ENCODE results near the gene RTN4RL1.

Gene RTN4RL1

GRCh38 chr17:1978396-1978949, 46.7 kb downstream of the RTN4RL1 start:
- in situ Hi-C loops (cut with MboI; ENCODE audit: low sequenced_read_pairs), result no loop called here

DNA sequence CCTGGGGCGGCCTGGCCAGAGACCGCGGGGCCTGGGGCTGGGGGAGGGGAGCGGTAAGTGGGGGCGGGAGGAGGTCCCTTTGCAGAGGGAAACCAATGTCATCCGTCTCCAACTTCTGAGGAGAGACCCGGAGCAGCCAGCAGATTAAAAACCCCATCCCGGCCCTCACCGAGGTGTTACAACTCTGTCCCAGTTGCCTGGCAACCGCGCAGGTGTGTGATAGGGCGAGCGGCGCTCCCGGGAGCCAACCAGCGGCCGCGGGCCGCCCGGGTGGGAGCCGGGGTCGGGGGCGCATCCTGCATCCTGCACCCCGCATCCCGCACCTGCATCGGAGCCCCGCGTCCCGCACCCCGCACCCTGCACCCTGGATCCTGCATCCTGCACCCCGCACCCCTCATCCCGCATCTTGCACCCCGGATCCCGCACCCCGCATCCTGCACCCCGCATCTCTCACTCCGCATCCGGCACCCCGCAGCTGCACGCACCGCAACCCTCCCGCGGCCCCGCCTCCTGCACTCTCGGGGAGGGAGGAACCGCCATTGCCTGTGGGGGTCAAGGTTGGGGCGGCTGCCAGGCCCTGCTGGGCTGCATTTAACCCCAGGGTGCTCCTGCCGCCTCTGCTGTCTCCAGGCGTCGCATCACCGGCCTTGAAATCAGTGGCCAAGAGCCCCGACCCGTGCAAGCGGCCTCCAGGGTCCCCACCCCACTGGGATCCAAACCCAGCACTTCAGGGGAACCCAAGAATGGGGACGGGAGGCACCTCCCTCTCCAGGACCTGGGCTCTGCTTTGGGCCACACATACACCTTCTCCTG, 47.3 kb downstream of the RTN4RL1 start:
- in situ Hi-C loops (cut with MboI; ENCODE audit: low sequenced_read_pairs), result no loop called here

DNA sequence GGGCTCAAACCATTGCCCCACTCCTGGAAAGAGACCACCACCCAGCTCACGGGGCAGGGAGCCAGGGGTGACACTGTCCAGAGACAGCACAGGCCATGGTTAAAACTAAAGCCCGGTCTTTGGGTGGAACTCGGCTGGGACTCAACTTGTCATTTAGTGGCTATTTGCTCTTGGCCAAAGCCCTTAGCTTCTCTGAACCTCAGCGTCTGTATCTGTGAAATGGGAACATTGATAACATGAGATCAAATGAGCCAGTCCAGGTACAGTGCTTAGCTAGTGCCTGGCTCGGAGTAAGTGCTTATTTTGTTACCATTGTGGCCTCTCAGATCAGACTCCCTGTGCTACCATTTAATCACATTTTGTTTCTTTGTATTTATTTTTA, 48.5 kb downstream of the RTN4RL1 start:
- in situ Hi-C loops (cut with MboI; ENCODE audit: low sequenced_read_pairs), result no loop called here

GRCh38 chr17:1976000-1976682, 49.0 kb downstream of the RTN4RL1 start:
- in situ Hi-C loops (cut with MboI; ENCODE audit: low sequenced_read_pairs), result no loop called here

DNA sequence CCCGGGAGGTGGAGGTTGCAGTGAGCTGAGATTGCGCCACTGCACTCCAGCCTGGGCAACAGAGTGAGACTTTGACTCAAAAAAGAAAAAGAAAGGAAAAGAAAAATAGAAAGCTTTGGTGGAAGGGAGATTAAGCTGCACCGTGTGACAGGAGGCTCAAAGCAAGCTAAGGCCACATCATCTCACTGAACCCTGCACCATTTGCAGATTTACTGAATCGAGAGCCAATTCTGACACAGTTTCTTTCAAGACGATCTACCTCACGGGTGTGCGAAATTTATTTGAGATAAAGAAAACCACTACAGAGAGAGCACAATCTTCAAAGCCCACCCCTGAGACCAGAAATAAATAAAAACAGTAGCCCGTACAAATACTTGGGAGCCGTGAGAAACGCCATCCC, 49.6 kb downstream of the RTN4RL1 start:
- in situ Hi-C loops (cut with MboI; ENCODE audit: low sequenced_read_pairs), result no loop called here

DNA sequence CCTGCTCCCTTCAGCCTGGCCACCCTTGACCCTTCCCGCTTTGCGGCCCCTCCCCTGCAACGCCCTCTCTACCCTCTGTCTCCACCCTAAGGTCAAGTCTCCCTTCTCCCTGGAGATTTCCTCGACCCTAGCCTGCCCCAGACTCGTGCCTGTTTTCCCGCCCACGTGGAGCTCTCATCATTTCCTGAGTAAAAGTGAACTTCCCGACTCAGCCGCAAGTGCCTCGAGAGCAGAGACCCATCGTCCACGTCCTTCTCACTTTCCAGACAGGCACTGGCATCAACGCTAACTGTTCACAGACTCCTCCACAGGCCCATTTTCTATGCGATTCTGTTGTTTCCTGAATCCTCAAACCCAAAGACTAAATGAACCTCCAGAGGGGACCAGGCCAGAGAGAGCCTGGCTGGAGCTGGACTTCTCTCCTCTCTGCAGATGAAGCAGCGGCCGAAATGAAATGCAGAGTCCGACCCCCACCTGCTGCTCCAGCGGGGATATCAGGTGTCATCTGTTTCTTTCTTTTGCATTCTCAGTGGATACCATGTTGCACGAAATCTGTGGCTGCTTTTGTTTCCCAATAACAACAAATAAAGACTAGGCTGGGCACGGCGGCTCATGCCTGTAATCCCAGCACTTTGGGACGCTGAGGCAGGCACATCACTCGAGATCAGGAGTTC, 52.5 kb downstream of the RTN4RL1 start:
- in situ Hi-C loops (cut with MboI; ENCODE audit: low sequenced_read_pairs), result no loop called here

DNA sequence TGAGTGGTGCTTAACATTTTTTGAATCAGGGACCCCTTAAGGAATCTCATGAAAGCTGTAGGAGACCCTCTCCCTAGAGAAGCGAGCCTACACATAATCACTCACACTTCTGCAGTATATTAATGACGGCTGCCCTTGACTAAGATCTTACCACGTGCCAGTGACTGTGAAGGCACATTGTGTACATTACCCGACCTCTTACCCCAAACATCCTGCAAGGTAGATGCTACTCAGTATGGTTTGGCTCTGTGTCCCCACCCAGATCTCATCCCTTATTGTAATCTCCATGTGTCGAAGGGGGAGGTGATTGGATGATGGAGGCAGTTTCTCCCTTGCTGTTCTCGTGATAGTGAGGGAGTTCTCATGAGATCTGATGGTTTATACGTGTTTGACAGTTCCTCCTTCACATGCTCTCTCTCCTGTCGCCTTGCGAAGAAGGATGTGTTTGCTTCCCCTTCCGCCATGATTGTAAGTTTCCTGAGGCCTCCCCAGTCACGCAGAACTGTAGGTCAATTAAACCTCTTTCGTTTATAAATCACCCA, 54.2 kb downstream of the RTN4RL1 start:
- in situ Hi-C loops (cut with MboI; ENCODE audit: low sequenced_read_pairs), result no loop called here

GRCh38 chr17:1969712-1970111, 55.4 kb downstream of the RTN4RL1 start:
- in situ Hi-C loops (cut with MboI; ENCODE audit: low sequenced_read_pairs), result no loop called here

DNA sequence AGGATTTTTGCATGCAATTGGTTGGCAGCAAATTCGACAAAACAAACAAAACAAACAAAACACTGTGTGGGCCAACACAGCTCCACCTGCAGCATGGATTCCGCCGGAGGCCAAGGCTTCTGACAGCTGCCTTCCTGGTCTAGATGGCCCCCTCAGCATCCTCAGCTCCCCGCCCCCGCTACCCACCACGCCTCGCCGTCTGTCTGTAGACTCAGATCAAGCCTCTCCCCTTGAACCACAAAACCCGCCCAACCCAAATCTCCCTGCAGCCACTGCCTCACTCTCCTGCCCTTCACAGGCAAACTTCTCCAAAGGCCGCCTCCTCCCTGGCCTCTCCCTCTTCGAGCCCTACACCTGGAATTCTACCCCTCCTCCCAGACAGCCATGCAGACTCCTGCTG, 57.9 kb downstream of the RTN4RL1 start:
- in situ Hi-C loops (cut with MboI; ENCODE audit: low sequenced_read_pairs), result no loop called here

DNA sequence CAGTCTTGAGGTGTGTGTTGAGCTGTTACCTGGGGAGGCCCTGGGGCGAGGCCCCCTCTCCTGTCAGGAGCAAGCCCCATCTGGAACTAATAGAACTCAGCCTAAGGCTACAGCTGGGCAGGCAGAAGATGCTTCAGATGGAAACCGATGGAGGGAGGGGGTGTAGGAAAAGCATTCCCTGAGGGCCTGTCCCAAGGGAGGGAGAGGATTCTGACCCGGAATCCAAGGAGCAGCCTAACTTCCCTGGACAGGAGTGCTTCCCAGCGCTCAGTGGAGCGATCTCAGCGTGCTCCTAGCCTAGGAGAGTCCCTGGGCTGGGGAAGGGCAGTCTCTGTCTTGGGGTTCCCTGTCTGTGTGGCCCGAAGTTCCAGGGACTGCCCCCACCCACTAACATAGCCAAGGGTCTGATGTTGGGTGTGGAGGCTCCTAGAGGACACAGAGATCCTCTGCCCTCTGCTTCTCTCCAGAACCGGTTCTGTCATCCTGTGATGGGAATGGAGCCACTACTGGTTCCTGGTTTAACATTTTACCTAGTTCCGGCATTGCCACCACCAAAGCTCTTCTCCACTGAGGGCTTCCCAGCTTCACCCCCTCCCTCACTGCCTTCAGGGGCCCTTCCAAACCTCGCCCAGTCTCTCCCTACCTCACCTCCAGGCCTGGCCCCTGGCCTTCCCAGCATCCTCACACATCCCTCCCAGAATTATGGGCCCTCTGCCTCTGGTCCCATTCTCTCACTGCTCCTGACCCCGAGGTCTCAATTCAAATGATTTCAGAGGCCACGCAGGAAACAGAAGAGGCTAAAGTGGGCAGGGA, 58.7 kb downstream of the RTN4RL1 start:
- in situ Hi-C loops (cut with MboI; ENCODE audit: low sequenced_read_pairs), result no loop called here

- in situ Hi-C loops (cut with MboI; ENCODE audit: low sequenced_read_pairs), result no loop called here
These were observed 59.4 kb downstream of the RTN4RL1 start for GRCh38 chr17:1965556-1966273.

DNA sequence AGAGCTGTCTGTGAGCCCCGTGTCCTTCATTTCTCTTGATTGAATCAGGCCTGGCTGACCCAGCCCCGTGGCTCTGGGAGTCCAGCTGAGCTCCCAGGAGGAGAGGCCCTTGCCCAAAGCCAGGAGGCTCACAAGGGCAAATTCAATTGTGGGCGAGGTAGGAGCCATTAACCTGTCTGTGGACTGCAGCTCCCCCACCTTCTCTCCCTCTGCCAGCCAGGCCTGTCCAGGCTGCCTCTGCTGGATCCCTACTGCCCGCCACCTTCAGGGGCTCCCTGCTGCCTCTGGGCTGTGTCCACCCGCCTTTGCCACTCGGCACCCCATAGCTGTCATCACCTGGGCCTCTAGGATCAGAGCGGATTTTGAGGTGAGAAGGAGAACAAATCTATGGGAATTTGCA, 61.9 kb downstream of the RTN4RL1 start:
- in situ Hi-C loops (cut with MboI; ENCODE audit: low sequenced_read_pairs), result no loop called here

DNA sequence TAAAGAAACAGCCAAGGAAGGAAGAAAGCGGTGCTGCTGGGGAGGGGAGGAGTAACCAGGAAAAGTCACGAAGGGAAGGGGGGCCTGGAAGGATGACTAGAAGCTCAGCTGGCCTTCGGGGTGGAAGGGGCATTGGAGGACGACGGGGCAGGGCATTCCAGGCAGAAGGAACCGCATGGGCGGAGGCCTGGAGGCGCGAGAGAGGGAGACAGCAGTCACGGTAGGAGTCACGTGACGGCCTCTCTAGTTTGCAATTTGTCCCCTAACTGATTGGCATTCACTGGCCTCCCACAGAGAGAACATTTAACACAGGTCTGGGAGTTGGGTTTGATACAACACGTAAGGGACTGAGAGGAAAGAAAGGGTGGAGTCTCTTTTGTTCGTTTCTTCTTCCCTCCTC, 63.9 kb downstream of the RTN4RL1 start:
- in situ Hi-C loops (cut with MboI; ENCODE audit: low sequenced_read_pairs), result no loop called here

DNA sequence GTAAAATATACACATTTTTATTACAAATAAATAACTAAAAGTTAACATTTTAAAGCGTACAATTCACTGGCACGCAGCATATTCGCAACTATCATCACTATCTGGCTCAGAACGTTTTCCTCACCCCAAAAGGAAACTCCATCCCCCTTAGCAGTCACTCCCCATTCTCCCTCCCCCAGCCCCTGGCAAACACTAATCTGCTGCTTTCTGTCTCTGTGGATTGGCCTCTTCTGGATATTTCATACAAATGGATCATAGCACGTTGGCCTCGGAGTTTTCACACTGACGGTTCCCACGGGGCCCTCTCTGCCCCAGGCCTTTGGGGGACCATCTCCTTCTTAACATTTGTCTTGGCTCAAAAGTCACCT, 64.6 kb downstream of the RTN4RL1 start:
- in situ Hi-C loops (cut with MboI; ENCODE audit: low sequenced_read_pairs), result no loop called here

DNA sequence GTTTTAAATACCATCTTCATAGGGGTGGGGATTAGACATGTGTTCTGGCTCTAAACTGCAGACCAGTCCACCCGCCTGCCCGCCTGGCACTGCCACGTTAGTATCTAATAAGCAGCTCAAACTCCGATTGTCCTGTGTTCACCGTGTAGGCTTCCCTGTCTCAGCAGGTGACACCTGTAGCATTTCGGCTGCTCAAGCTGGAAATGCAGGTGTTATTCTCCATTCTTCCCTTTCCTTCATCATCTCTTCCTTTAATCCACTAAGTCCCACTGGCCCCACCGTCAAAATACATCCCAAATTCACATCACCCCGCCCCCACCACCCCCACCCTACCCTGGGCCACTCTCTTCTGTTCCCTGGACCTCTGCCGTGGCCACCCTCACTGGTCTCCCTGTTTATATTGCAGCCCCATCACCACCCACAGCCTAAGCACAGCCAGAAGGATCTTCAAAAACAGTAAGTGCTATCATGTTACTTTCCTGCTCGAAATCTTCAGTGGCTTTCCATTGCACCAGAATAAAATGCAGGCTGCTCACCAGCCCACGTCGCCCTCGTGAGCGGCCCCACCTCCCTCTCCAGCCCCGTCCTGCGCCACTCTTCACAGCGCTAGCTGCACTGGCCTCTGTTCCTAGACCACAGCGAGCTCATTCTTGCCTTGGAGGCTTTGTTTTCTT, 65.1 kb downstream of the RTN4RL1 start:
- in situ Hi-C loops (cut with MboI; ENCODE audit: low sequenced_read_pairs), result no loop called here

DNA sequence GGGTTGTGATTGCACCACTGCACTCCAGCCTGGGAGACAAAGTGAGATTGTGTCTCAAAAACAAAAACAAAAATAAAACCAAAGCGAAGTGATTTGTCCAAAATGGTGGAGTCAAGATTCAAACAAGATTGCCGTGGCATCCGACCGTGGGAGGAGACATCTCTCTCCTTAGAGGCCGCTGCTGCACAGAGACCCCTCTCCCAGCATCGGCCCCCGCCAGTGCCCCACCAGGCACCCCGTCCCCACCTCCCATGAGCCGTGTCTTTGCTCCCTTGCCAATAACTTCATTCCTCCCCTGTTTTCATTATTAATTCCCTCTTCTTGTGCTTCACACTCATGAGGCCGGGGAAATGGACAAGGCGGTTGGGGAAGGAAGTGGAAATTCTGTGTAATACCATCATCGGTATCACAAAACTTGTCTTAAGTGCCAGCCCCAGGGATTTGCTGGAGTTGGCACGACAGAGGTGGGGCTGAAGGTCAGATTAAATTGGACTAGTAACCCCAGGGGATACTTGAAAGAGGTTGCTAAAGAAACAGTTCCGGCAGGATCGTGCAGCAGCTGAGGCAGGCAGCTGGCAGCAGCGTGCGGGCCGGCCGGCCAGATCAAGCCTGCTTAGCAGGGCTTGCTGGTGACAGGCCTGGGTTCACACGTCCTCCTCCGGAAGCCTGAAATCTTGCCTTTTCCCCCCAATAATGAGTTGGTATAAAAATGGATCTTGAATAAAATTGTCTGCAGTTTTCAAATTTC, 66.8 kb downstream of the RTN4RL1 start:
- in situ Hi-C loops (cut with MboI; ENCODE audit: low sequenced_read_pairs), result no loop called here

- in situ Hi-C loops (cut with MboI; ENCODE audit: low sequenced_read_pairs), result no loop called here
These were observed 68.1 kb downstream of the RTN4RL1 start for GRCh38 chr17:1957037-1957436.

DNA sequence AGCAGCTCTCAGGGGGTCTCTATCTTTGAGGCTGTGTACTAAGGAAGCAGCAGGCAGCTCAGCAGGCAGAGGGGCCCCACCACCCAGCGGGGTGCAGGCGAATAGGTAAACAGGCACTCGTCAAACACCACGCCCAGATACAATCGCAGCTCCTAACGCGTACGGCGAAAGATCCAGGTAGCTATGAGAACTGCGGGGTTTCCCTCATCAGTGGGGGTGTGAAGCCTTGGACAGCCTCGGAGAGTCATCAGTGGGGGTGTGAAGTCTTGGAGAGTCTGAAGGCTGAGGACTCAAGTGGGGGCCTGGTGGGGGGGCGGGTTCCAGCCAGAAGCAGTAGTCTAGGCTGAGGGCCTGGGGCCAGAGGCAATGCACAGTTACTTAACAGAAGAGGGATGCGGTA, 69.0 kb downstream of the RTN4RL1 start:
- in situ Hi-C loops (cut with MboI; ENCODE audit: low sequenced_read_pairs), result no loop called here

DNA sequence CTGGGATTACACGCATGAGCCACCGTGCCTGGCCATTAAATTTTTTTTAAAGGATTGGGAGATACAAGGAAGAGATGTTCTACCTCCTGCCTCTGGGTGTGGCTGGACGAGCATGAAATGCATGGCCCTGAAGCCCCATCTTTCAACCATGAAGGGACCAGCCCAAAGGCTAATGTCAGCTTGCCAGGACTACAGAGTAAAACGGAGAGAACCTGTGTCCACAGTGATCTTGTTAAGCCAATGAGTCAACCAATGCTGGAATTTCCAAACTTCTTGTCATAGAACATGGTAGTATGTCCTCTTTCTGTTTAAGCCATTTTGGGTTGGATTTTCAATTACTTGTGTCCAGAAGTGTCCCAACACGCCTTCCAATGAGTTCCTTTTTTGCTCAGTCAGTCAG, 71.3 kb downstream of the RTN4RL1 start:
- in situ Hi-C loops (cut with MboI; ENCODE audit: low sequenced_read_pairs), result no loop called here

All from HL-60/S4 treated with retinoic acid at 250 ng/mL for 4 days and 3 days (cell line).